Stimulated activated CD8-positive, alpha-beta memory T cell treated with anti-CD3 and anti-CD28 coated beads, Interleukin-15, amount 100 ng/mL, for 4 hours (primary cell): Measurements from ENCODE around the gene NOG.

Experiments used
- DNase-seq, 2 donors: peaks; one replicate each; pipeline ENCODE4 v3.0.0-alpha.2; 2020; ENCODE audit warnings: low read depth in 2 of 2

The NOG gene

GRCh38 chr17:56596691-56597494, 3.4 kb downstream of the NOG start:
- no peak for DNase-seq

GRCh38 chr17:56597495-56597990, 4.0 kb downstream of the NOG start:
- no peak for DNase-seq

- no peak for DNase-seq
Observed at GRCh38 chr17:56598466-56598865, 5.0 kb downstream of the NOG start.

- DNase-seq, result no peak
Observed at GRCh38 chr17:56599088-56599487, 5.6 kb downstream of the NOG start.

- no peak for DNase-seq
Observed at GRCh38 chr17:56599566-56599965, 6.1 kb downstream of the NOG start.

- DNase-seq, result no peak
Observed at GRCh38 chr17:56600256-56600655, 6.8 kb downstream of the NOG start.

GRCh38 chr17:56601591-56601990, 8.1 kb downstream of the NOG start:
- no peak for DNase-seq

GRCh38 chr17:56602292-56603130, 9.0 kb downstream of the NOG start:
- DNase-seq, result no peak

- DNase-seq, result no peak
Observed at GRCh38 chr17:56603486-56604238, 10.2 kb downstream of the NOG start.

- DNase-seq, result no peak
Observed at GRCh38 chr17:56604691-56605290, 11.3 kb downstream of the NOG start.

- no peak for DNase-seq
Observed at GRCh38 chr17:56608944-56609343, 15.4 kb downstream of the NOG start.

- DNase-seq, result no peak
Observed at GRCh38 chr17:56610321-56610720, 16.8 kb downstream of the NOG start.

- DNase-seq, result no peak
Observed at GRCh38 chr17:56613131-56613530, 19.6 kb downstream of the NOG start.

- no peak for DNase-seq
Observed at GRCh38 chr17:56614522-56614921, 21.0 kb downstream of the NOG start.

- DNase-seq, result no peak
Observed at GRCh38 chr17:56616239-56616638, 22.7 kb downstream of the NOG start.

- no peak for DNase-seq
Observed at GRCh38 chr17:56623383-56623782, 29.9 kb downstream of the NOG start.

- DNase-seq, result no peak
Observed at GRCh38 chr17:56624309-56624708, 30.8 kb downstream of the NOG start.

- DNase-seq, result no peak
Observed at GRCh38 chr17:56624912-56625311, 31.4 kb downstream of the NOG start.

GRCh38 chr17:56629531-56630075, 36.1 kb downstream of the NOG start:
- no peak for DNase-seq

- DNase-seq, result no peak
Observed at GRCh38 chr17:56630202-56630601, 36.7 kb downstream of the NOG start.

GRCh38 chr17:56633681-56634080, 40.2 kb downstream of the NOG start:
- DNase-seq, result no peak
